SK-N-SH treated with all-trans-retinoic acid at 6 μM for 48 hours (cell line): ENCODE data around the gene PIP5K1C.

Source experiments
- ATAC-seq: fragments of 200-7000 bp; cut with Tn5 transposase; 3 replicates; pipeline ENCODE4 v1.9.1; 2020; ENCODE audit warnings: mild to moderate bottlenecking, moderate library complexity
- ARNTL ChIP-seq: fragments of 450-650 bp; formaldehyde crosslinking; IDR thresholded peaks from 2 replicates; pipeline ENCODE4 v1.5.0; 2020; ENCODE audit warnings: low read depth, mild to moderate bottlenecking, moderate library complexity, borderline replicate concordance
- CSDC2 ChIP-seq: fragments of 250-450 bp; sonication (Bioruptor Pico); IDR thresholded peaks from 2 replicates; pipeline ENCODE4 v1.5.0; 2020; ENCODE audit warnings: mild to moderate bottlenecking, moderate library complexity
- ESRRG ChIP-seq: fragments of 250-450 bp; sonication (Bioruptor Pico); IDR thresholded peaks from 2 replicates; pipeline ENCODE4 v1.6.1; 2021; ENCODE audit warnings: mild to moderate bottlenecking
- GLIS3 ChIP-seq: fragments of 250-450 bp; sonication (Bioruptor Pico); IDR thresholded peaks from 2 replicates; pipeline ENCODE4 v1.5.0; 2020; ENCODE audit warnings: mild to moderate bottlenecking, moderate library complexity
- ISL1 ChIP-seq: fragments of 250-450 bp; sonication (Bioruptor Pico); IDR thresholded peaks from 2 replicates; pipeline ENCODE4 v2.1.2; 2022; ENCODE audit warnings: mild to moderate bottlenecking, moderate library complexity
- OSR1 ChIP-seq: fragments of 250-450 bp; sonication (Bioruptor Pico); IDR thresholded peaks from 2 replicates; pipeline ENCODE4 v1.8.0; 2022; ENCODE audit warnings: moderate library complexity, mild to moderate bottlenecking, inconsistent platforms
- PPARA ChIP-seq: fragments of 250-450 bp; sonication (Bioruptor Pico); IDR thresholded peaks from 2 replicates; pipeline ENCODE4 v1.5.0; 2020; ENCODE audit warnings: mild to moderate bottlenecking, borderline replicate concordance
- RARB ChIP-seq: fragments of 250-450 bp; sonication (Bioruptor Pico); IDR thresholded peaks from 2 replicates; pipeline ENCODE4 v1.8.0; 2021; ENCODE audit warnings: mild to moderate bottlenecking, moderate library complexity
- SNAI2 ChIP-seq: fragments of 250-450 bp; sonication (Bioruptor Pico); IDR thresholded peaks from 2 replicates; pipeline ENCODE4 v1.5.0; 2020; ENCODE audit warnings: mild to moderate bottlenecking, moderate library complexity
- TCF4 ChIP-seq: fragments of 250-450 bp; sonication (Bioruptor Pico); IDR thresholded peaks from 2 replicates; pipeline ENCODE4 v1.8.0; 2021; ENCODE audit warnings: mild to moderate bottlenecking, moderate library complexity, borderline replicate concordance
- TOX ChIP-seq: fragments of 250-450 bp; sonication (Bioruptor Pico); IDR thresholded peaks from 2 replicates; pipeline ENCODE4 v1.8.0; 2021; ENCODE audit warnings: mild to moderate bottlenecking, moderate library complexity, borderline replicate concordance
- ZC3H10 ChIP-seq: fragments of 250-450 bp; sonication (Bioruptor Pico); IDR thresholded peaks from 2 replicates; pipeline ENCODE4 v1.5.1; 2021; ENCODE audit warnings: mild to moderate bottlenecking, moderate library complexity
- ZFP3 ChIP-seq: fragments of 250-450 bp; sonication (Bioruptor Pico); IDR thresholded peaks from 2 replicates; pipeline ENCODE4 v1.5.0; 2020; ENCODE audit warnings: mild to moderate bottlenecking, moderate library complexity
- ZFP30 ChIP-seq: fragments of 450-650 bp; formaldehyde crosslinking; IDR thresholded peaks from 2 replicates; pipeline ENCODE4 v1.5.0; 2022; ENCODE audit warnings: mild to moderate bottlenecking, moderate library complexity
- ZNF565 ChIP-seq: fragments of 450-650 bp; formaldehyde crosslinking; conservative IDR thresholded peaks from 2 replicates; pipeline ENCODE4 v1.5.0; 2020; ENCODE audit warnings: low read depth, mild to moderate bottlenecking, moderate library complexity
- ZNF70 ChIP-seq: fragments of 450-650 bp; formaldehyde crosslinking; IDR thresholded peaks from 2 replicates; pipeline ENCODE4 v1.5.0; 2020; ENCODE audit warnings: mild to moderate bottlenecking, moderate library complexity
- ZNF8 ChIP-seq: fragments of 450-650 bp; formaldehyde crosslinking; IDR thresholded peaks from 2 replicates; pipeline ENCODE4 v1.5.0; 2020; ENCODE audit warnings: mild to moderate bottlenecking, moderate library complexity
- TF ChIP-seq, protein P1 (sequence below): fragments of 250-450 bp; sonication (Bioruptor Pico); IDR thresholded peaks from 2 replicates; pipeline ENCODE4 v1.5.1; 2021; ENCODE audit warnings: mild to moderate bottlenecking, moderate library complexity
- TF ChIP-seq, protein P2 (sequence below): fragments of 250-450 bp; sonication (Bioruptor Pico); IDR thresholded peaks from 2 replicates; pipeline ENCODE4 v1.5.1; 2020; ENCODE audit warnings: low read depth, mild to moderate bottlenecking, moderate library complexity
- TF ChIP-seq, protein P3 (sequence below): fragments of 250-450 bp; sonication (Bioruptor Pico); IDR thresholded peaks from 2 replicates; pipeline ENCODE4 v1.5.0; 2020; ENCODE audit warnings: mild to moderate bottlenecking, moderate library complexity
- TF ChIP-seq, protein P4 (sequence below): fragments of 250-450 bp; sonication (Bioruptor Pico); IDR thresholded peaks from 2 replicates; pipeline ENCODE4 v1.8.0; 2020; ENCODE audit warnings: mild to moderate bottlenecking, moderate library complexity, borderline replicate concordance

PIP5K1C gene

DNA sequence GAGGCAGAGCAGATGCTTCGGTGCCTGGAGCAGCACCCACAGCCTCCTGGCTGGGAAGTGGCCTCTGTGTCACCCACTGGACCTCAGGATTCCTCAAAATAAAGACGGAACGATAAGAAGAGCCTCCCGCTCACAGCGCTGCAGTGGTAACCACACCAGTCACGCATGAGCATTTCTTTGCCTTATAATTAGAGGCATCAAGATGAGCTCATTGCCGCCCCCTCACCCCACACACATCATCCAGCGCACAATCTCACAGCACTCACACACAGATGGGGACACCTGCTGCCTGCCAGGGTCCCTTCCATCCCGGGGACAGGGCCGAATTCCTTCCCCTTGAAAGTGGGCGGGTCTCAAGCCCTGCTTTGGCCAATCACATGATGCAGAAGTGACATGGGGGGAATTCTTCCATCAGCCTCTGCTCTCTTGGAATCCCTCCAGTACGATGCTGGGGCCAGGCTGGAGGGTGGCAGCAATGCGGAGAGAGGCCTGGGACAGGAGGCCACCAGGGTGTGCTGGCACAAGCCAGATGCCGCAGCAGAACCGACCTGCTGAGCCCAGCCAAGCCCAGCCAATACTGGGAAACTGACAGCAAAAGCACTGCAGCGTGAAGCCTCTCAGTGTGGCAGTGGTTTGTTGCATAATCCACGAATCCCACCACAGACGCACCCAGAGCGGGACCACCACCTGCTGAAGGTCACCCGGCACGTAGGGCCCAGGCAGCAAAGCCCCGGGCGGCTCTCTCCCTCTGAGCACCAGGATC is 16.0 kb downstream of the PIP5K1C start:
- TF ChIP-seq ARNTL (CRISPR knock-in tag) (no peak), ZC3H10 (CRISPR knock-in tag) (no peak), TCF4 (CRISPR knock-in tag) (no peak), ZNF8 (no peak), GLIS3 (no peak), ZNF70 (CRISPR knock-in tag) (no peak), ZNF565 (CRISPR knock-in tag) (no peak), ESRRG (no peak), ZFP30 (CRISPR knock-in tag) (no peak), ISL1 (CRISPR knock-in tag) (no peak), CSDC2 (CRISPR knock-in tag) (no peak), OSR1 (CRISPR knock-in tag) (no peak), ZFP3 (no peak), PPARA (no peak), TOX (CRISPR knock-in tag) (no peak)
- TF ChIP-seq, protein P1, sequence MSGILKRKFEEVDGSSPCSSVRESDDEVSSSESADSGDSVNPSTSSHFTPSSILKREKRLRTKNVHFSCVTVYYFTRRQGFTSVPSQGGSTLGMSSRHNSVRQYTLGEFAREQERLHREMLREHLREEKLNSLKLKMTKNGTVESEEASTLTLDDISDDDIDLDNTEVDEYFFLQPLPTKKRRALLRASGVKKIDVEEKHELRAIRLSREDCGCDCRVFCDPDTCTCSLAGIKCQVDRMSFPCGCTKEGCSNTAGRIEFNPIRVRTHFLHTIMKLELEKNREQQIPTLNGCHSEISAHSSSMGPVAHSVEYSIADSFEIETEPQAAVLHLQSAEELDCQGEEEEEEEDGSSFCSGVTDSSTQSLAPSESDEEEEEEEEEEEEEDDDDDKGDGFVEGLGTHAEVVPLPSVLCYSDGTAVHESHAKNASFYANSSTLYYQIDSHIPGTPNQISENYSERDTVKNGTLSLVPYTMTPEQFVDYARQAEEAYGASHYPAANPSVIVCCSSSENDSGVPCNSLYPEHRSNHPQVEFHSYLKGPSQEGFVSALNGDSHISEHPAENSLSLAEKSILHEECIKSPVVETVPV (CRISPR knock-in tag) = no peak
- TF ChIP-seq, protein P2, sequence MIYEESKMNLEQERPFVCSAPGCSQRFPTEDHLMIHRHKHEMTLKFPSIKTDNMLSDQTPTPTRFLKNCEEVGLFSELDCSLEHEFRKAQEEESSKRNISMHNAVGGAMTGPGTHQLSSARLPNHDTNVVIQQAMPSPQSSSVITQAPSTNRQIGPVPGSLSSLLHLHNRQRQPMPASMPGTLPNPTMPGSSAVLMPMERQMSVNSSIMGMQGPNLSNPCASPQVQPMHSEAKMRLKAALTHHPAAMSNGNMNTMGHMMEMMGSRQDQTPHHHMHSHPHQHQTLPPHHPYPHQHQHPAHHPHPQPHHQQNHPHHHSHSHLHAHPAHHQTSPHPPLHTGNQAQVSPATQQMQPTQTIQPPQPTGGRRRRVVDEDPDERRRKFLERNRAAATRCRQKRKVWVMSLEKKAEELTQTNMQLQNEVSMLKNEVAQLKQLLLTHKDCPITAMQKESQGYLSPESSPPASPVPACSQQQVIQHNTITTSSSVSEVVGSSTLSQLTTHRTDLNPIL (CRISPR knock-in tag) = no peak
- TF ChIP-seq, protein P3, sequence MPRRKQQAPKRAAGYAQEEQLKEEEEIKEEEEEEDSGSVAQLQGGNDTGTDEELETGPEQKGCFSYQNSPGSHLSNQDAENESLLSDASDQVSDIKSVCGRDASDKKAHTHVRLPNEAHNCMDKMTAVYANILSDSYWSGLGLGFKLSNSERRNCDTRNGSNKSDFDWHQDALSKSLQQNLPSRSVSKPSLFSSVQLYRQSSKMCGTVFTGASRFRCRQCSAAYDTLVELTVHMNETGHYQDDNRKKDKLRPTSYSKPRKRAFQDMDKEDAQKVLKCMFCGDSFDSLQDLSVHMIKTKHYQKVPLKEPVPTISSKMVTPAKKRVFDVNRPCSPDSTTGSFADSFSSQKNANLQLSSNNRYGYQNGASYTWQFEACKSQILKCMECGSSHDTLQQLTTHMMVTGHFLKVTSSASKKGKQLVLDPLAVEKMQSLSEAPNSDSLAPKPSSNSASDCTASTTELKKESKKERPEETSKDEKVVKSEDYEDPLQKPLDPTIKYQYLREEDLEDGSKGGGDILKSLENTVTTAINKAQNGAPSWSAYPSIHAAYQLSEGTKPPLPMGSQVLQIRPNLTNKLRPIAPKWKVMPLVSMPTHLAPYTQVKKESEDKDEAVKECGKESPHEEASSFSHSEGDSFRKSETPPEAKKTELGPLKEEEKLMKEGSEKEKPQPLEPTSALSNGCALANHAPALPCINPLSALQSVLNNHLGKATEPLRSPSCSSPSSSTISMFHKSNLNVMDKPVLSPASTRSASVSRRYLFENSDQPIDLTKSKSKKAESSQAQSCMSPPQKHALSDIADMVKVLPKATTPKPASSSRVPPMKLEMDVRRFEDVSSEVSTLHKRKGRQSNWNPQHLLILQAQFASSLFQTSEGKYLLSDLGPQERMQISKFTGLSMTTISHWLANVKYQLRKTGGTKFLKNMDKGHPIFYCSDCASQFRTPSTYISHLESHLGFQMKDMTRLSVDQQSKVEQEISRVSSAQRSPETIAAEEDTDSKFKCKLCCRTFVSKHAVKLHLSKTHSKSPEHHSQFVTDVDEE (CRISPR knock-in tag) = no peak
- TF ChIP-seq, protein P4, sequence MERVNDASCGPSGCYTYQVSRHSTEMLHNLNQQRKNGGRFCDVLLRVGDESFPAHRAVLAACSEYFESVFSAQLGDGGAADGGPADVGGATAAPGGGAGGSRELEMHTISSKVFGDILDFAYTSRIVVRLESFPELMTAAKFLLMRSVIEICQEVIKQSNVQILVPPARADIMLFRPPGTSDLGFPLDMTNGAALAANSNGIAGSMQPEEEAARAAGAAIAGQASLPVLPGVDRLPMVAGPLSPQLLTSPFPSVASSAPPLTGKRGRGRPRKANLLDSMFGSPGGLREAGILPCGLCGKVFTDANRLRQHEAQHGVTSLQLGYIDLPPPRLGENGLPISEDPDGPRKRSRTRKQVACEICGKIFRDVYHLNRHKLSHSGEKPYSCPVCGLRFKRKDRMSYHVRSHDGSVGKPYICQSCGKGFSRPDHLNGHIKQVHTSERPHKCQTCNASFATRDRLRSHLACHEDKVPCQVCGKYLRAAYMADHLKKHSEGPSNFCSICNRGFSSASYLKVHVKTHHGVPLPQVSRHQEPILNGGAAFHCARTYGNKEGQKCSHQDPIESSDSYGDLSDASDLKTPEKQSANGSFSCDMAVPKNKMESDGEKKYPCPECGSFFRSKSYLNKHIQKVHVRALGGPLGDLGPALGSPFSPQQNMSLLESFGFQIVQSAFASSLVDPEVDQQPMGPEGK (CRISPR knock-in tag) = no peak
- ATAC-seq = no peak

DNA sequence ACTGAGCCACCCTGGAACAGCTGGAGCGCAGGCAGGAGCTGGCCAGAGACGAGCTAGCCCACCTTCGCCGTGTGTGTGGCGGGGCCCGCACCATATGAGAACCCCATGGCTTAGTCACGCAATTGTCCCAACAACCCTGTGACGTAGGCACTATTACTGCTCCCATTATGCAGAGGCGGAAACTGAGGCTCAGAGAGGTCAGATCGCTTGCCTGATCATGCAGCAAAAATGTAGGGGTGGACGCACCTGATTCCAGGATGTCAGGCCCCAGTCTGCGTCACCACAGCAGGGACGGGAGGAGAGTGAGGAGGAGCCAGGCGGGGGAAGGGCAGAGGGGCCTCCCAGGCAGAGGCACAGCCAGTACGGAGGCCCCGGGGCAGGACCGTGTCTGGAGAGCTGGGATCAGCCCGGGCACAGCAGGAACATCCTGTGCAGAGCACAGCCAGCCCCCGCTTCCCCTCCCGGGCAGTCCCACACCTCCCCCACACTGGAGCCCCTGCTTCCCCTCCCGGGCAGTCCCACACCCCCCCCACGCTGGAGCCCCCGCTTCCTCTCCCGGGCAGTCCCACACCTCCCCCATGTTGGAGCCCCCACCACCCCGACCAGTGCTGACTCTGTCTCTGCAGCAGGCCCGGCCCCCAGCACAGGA is 16.7 kb downstream of the PIP5K1C start:
- ATAC-seq = no peak
- no peak for TF ChIP-seq ISL1 (CRISPR knock-in tag)
- TF ChIP-seq CSDC2 (CRISPR knock-in tag) = no peak
- TF ChIP-seq ARNTL (CRISPR knock-in tag) = no peak
- TF ChIP-seq, protein P1 (CRISPR knock-in tag) = no peak
- TF ChIP-seq SNAI2 (CRISPR knock-in tag) = no peak
- TF ChIP-seq ZC3H10 (CRISPR knock-in tag) = no peak
- TF ChIP-seq, protein P4 (CRISPR knock-in tag) = no peak
- TF ChIP-seq, protein P2 (CRISPR knock-in tag) = no peak
- TF ChIP-seq RARB (CRISPR knock-in tag) = no peak
- no peak for TF ChIP-seq ESRRG
- no peak for TF ChIP-seq TOX (CRISPR knock-in tag)
- TF ChIP-seq ZFP30 (CRISPR knock-in tag) = no peak
- TF ChIP-seq, protein P3 (CRISPR knock-in tag) = no peak
- TF ChIP-seq TCF4 (CRISPR knock-in tag) = no peak
- no peak for TF ChIP-seq OSR1 (CRISPR knock-in tag)
- TF ChIP-seq ZNF8 = no peak
- no peak for TF ChIP-seq ZNF70 (CRISPR knock-in tag)
